GM19438 (cell line): ENCODE data around the gene BLOC1S1.

Experiments
- ATAC-seq: cut with Tn5 transposase; IDR thresholded peaks from one replicate; pipeline ENCODE4 v1.9.1; 2021; ENCODE audit warnings: low read depth; ENCODE audit not compliant: unreplicated experiment

BLOC1S1 gene

GRCh38 chr12:55715833-55716581 lies at the start of gene BLOC1S1:
BLOC1S1 (plus strand) TSS chr12:55716046; CDS start chr12:55716052, 6 bp downstream.
- peak; percentile 96 for ATAC-seq

GRCh38 chr12:55666508-55666907 lies 49.3 kb upstream of the BLOC1S1 start:
- no peak for ATAC-seq

GRCh38 chr12:55670276-55670675 lies 45.6 kb upstream of the BLOC1S1 start:
- ATAC-seq = no peak

GRCh38 chr12:55671746-55672145 lies 44.1 kb upstream of the BLOC1S1 start:
- ATAC-seq = no peak

- peak; percentile 100 for ATAC-seq
Observed at GRCh38 chr12:55673638-55674037, 42.2 kb upstream of the BLOC1S1 start.

- ATAC-seq = no peak
Observed at GRCh38 chr12:55675666-55676065, 40.2 kb upstream of the BLOC1S1 start.

GRCh38 chr12:55676707-55677106 lies 39.1 kb upstream of the BLOC1S1 start:
- ATAC-seq = no peak

GRCh38 chr12:55679691-55680090 lies 36.2 kb upstream of the BLOC1S1 start:
- ATAC-seq = no peak

- ATAC-seq = no peak
Observed at GRCh38 chr12:55681142-55682077, 34.4 kb upstream of the BLOC1S1 start.

- no peak for ATAC-seq
Observed at GRCh38 chr12:55682087-55682796, 33.6 kb upstream of the BLOC1S1 start.

GRCh38 chr12:55683676-55684075 lies 32.2 kb upstream of the BLOC1S1 start:
- no peak for ATAC-seq

- no peak for ATAC-seq
Observed at GRCh38 chr12:55684761-55685370, 31.0 kb upstream of the BLOC1S1 start.

GRCh38 chr12:55685671-55686070 lies 30.2 kb upstream of the BLOC1S1 start:
- ATAC-seq = no peak

- ATAC-seq = no peak
Observed at GRCh38 chr12:55686366-55687010, 29.4 kb upstream of the BLOC1S1 start.

- no peak for ATAC-seq
Observed at GRCh38 chr12:55687746-55688145, 28.1 kb upstream of the BLOC1S1 start.

- ATAC-seq = no peak
Observed at GRCh38 chr12:55688716-55689655, 26.9 kb upstream of the BLOC1S1 start.

GRCh38 chr12:55692631-55693322 lies 23.1 kb upstream of the BLOC1S1 start:
- no peak for ATAC-seq
